ENCODE results near the gene CCDC32.
A peak's percentile ranks its signal among the peaks of the same experiment; 100 is the strongest.

CCDC32 gene

GRCh38 chr15:40565333-40566238 lies 744 bp upstream of the CCDC32 start:
- no peak for DNase-seq

- no peak for DNase-seq
These were observed 1.4 kb downstream of the CCDC32 start for GRCh38 chr15:40563426-40563825.

GRCh38 chr15:40562691-40563090 lies 2.2 kb downstream of the CCDC32 start:
- DNase-seq: no peak

GRCh38 chr15:40558952-40559742 lies 5.7 kb downstream of the CCDC32 start:
- DNase-seq: no peak

- DNase-seq: no peak
These were observed 9.0 kb downstream of the CCDC32 start for GRCh38 chr15:40555876-40556275.

GRCh38 chr15:40554161-40554525 lies 10.7 kb downstream of the CCDC32 start:
- DNase-seq: no peak

- no peak for DNase-seq
These were observed 14.4 kb downstream of the CCDC32 start for GRCh38 chr15:40550341-40551037.

GRCh38 chr15:40549894-40550293 lies 14.9 kb downstream of the CCDC32 start:
- DNase-seq: no peak

GRCh38 chr15:40548610-40549009 lies 16.2 kb downstream of the CCDC32 start:
- DNase-seq: no peak

GRCh38 chr15:40545457-40545856 lies 19.4 kb downstream of the CCDC32 start:
- DNase-seq: no peak

- no peak for DNase-seq
These were observed 21.1 kb downstream of the CCDC32 start for GRCh38 chr15:40543631-40544294.

GRCh38 chr15:40543082-40543481 lies 21.8 kb downstream of the CCDC32 start:
- no peak for DNase-seq

- DNase-seq: no peak
These were observed 25.9 kb downstream of the CCDC32 start for GRCh38 chr15:40538976-40539375.

GRCh38 chr15:40536501-40536900 lies 28.3 kb downstream of the CCDC32 start:
- peak; percentile 67 for DNase-seq

GRCh38 chr15:40534371-40534770 lies 30.5 kb downstream of the CCDC32 start:
- DNase-seq: no peak

- DNase-seq: no peak
These were observed 31.0 kb downstream of the CCDC32 start for GRCh38 chr15:40533763-40534364.

- no peak for DNase-seq
These were observed 36.0 kb downstream of the CCDC32 start for GRCh38 chr15:40528801-40529200.

- DNase-seq: no peak
These were observed 39.0 kb downstream of the CCDC32 start for GRCh38 chr15:40525855-40526254.

- DNase-seq: no peak
These were observed 41.2 kb downstream of the CCDC32 start for GRCh38 chr15:40523611-40524010.

GRCh38 chr15:40516322-40516721 lies 48.5 kb downstream of the CCDC32 start:
- DNase-seq: no peak

GRCh38 chr15:40513609-40514008 lies 51.2 kb downstream of the CCDC32 start:
- DNase-seq: no peak

GRCh38 chr15:40512440-40512839 lies 52.4 kb downstream of the CCDC32 start:
- DNase-seq: no peak

All from right forelimb (tissue), 1 donor.